H9 (cell line): ENCODE measurements around the gene FA2H. TPM values are rescaled to one million over a fixed set of nuclear protein-coding genes. Genes with fewer than 3 reads are reported as not detected.

Source experiments
- DNase-seq: peaks from one replicate; pipeline ENCODE4 v3.0.0-alpha.2; 2017
- H2AFZ ChIP-seq: one replicate; pipeline ENCODE4 v1.6.1; 2013; ENCODE audit warnings: mild to moderate bottlenecking, low read length, control low read depth, moderate library complexity
- H2AK5ac ChIP-seq: 2 replicates; pipeline ENCODE4 v1.6.1; 2013; ENCODE audit warnings: low read length, control low read depth, mixed read lengths; ENCODE audit not compliant: insufficient read length
- H2BK120ac ChIP-seq: one replicate; pipeline ENCODE4 v1.6.1; 2013; ENCODE audit warnings: low read depth, mild to moderate bottlenecking, low read length, control low read depth, inconsistent platforms; ENCODE audit not compliant: poor library complexity, severe bottlenecking
- H2BK12ac ChIP-seq: 2 replicates; pipeline ENCODE4 v1.6.1; 2013; ENCODE audit warnings: low read length, control low read depth, mixed read lengths, low read depth; ENCODE audit not compliant: insufficient read length
- H2BK15ac ChIP-seq: 2 replicates; pipeline ENCODE4 v1.6.1; 2013; ENCODE audit warnings: low read depth, low read length, control low read depth
- H2BK20ac ChIP-seq: one replicate; pipeline ENCODE4 v1.6.1; 2013; ENCODE audit warnings: low read depth, mild to moderate bottlenecking, low read length, control low read depth, inconsistent platforms; ENCODE audit not compliant: poor library complexity, severe bottlenecking
- H2BK5ac ChIP-seq: 2 replicates; pipeline ENCODE4 v1.6.1; 2013; ENCODE audit warnings: low read length, control low read depth, mixed read lengths; ENCODE audit not compliant: insufficient read length
- H3K14ac ChIP-seq: 2 replicates; pipeline ENCODE4 v1.6.1; 2013; ENCODE audit warnings: low read length, control low read depth; ENCODE audit not compliant: insufficient read depth
- H3K18ac ChIP-seq: 2 replicates; pipeline ENCODE4 v1.6.1; 2013; ENCODE audit warnings: low read depth, mild to moderate bottlenecking, mixed read lengths, low read length, control low read depth; ENCODE audit not compliant: insufficient read length
- H3K23ac ChIP-seq: 2 replicates; pipeline ENCODE4 v1.6.1; 2013; ENCODE audit warnings: low read length, control low read depth, mixed read lengths, low read depth; ENCODE audit not compliant: insufficient read length
- H3K23me2 ChIP-seq: 2 replicates; pipeline ENCODE4 v1.6.1; 2013; ENCODE audit warnings: low read depth, mild to moderate bottlenecking, mixed read lengths, low read length, control low read depth; ENCODE audit not compliant: insufficient read length, poor library complexity, severe bottlenecking
- H3K27ac ChIP-seq: 2 replicates; pipeline ENCODE4 v1.5.1; 2013; ENCODE audit warnings: low read length, control low read depth, mixed read lengths, low read depth; ENCODE audit not compliant: insufficient read length
- H3K27me3 ChIP-seq: 2 replicates; pipeline ENCODE4 v1.6.1; 2013; ENCODE audit warnings: low read length, control low read depth, inconsistent platforms; ENCODE audit not compliant: insufficient read depth
- H3K4ac ChIP-seq: 2 replicates; pipeline ENCODE4 v1.6.1; 2013; ENCODE audit warnings: low read depth, mild to moderate bottlenecking, control low read depth, inconsistent platforms, low read length, moderate library complexity
- H3K4me1 ChIP-seq: 2 replicates; pipeline ENCODE4 v1.6.1; 2013; ENCODE audit warnings: low read length, control low read depth, inconsistent platforms; ENCODE audit not compliant: insufficient read depth
- H3K4me2 ChIP-seq: 2 replicates; pipeline ENCODE4 v1.6.1; 2013; ENCODE audit warnings: low read length, control low read depth, mixed read lengths; ENCODE audit not compliant: insufficient read length, insufficient read depth
- H3K56ac ChIP-seq: 2 replicates; pipeline ENCODE4 v1.6.1; 2013; ENCODE audit warnings: low read depth, mild to moderate bottlenecking, mixed read lengths, low read length, control low read depth; ENCODE audit not compliant: insufficient read length
- H3K79me1 ChIP-seq: 2 replicates; pipeline ENCODE4 v1.6.1; 2013; ENCODE audit warnings: low read depth, mild to moderate bottlenecking, moderate library complexity, low read length, control low read depth, inconsistent platforms; ENCODE audit not compliant: insufficient read depth, poor library complexity, severe bottlenecking
- H3K79me2 ChIP-seq: 2 replicates; pipeline ENCODE4 v1.6.1; 2013; ENCODE audit warnings: low read length, control low read depth, inconsistent platforms; ENCODE audit not compliant: insufficient read depth
- H3K9ac ChIP-seq: 2 replicates; pipeline ENCODE4 v1.6.1; 2013; ENCODE audit warnings: low read length, control low read depth, mixed read lengths; ENCODE audit not compliant: insufficient read length; ENCODE audit errors: extremely low read depth
- H3K9me3 ChIP-seq: one replicate; pipeline ENCODE4 v1.6.1; 2013; ENCODE audit warnings: low read depth, low read length, inconsistent platforms; ENCODE audit not compliant: control insufficient read depth
- H3T11ph ChIP-seq: one replicate; pipeline ENCODE4 v1.6.1; 2013; ENCODE audit warnings: mild to moderate bottlenecking, low read length, control low read depth, inconsistent platforms
- H4K20me1 ChIP-seq: one replicate; pipeline ENCODE4 v1.6.1; 2013; ENCODE audit not compliant: control insufficient read depth, insufficient read length, insufficient read depth
- H4K5ac ChIP-seq: 2 replicates; pipeline ENCODE4 v1.6.1; 2013; ENCODE audit warnings: low read depth, mild to moderate bottlenecking, mixed read lengths, low read length, control low read depth; ENCODE audit not compliant: insufficient read length
- H4K8ac ChIP-seq: replicated peaks from 2 replicates; pipeline ENCODE4 v1.6.1; 2013; ENCODE audit warnings: low read length, control low read depth, mixed read lengths, low read depth; ENCODE audit not compliant: insufficient read length
- H4K91ac ChIP-seq: 2 replicates; pipeline ENCODE4 v1.6.1; 2013; ENCODE audit warnings: low read depth, mild to moderate bottlenecking, moderate library complexity, mixed read lengths, low read length, control low read depth; ENCODE audit not compliant: insufficient read length
- H3K27ac Mint-ChIP-seq, 3 experiments: 2 replicates in 2 of 3; 3 replicates in 1 of 3; pipeline ENCODE4 v1.8.0; 2020 to 2021; ENCODE audit warnings: mixed read lengths in 3 of 3, mild to moderate bottlenecking in 1 of 3, moderate library complexity in 1 of 3
- H3K27me3 Mint-ChIP-seq: 2 replicates; pipeline ENCODE4 v1.8.0; 2021; ENCODE audit warnings: low read depth, mild to moderate bottlenecking, moderate library complexity, mixed read lengths
- H3K36me3 Mint-ChIP-seq, 3 experiments: 2 replicates in 2 of 3; 3 replicates in 1 of 3; pipeline ENCODE4 v1.8.0; 2020 to 2021; ENCODE audit warnings: low read depth in 3 of 3, mixed read lengths in 3 of 3; ENCODE audit not compliant: insufficient read depth in 1 of 3
- H3K4me1 Mint-ChIP-seq, 2 experiments: 2 replicates each; pipeline ENCODE4 v1.8.0; 2020; ENCODE audit warnings: mixed read lengths in 2 of 2
- H3K4me3 Mint-ChIP-seq, 2 experiments: 2 replicates in 1 of 2; 3 replicates in 1 of 2; pipeline ENCODE4 v1.8.0; 2020 to 2021; ENCODE audit warnings: mild to moderate bottlenecking in 2 of 2, mixed read lengths in 2 of 2, moderate library complexity in 1 of 2
- H3K9me3 Mint-ChIP-seq, 2 experiments: 2 replicates in 1 of 2; 3 replicates in 1 of 2; pipeline ENCODE4 v1.8.0; 2020; ENCODE audit warnings: mild to moderate bottlenecking in 2 of 2, mixed read lengths in 2 of 2, moderate library complexity in 1 of 2
- CTCF ChIP-seq: fragments of 200-600 bp; sonication (generic); conservative IDR thresholded peaks from 3 replicates; pipeline ENCODE4 v1.8.0; 2021; ENCODE audit warnings: antibody characterized with exemption, mild to moderate bottlenecking
- WGBS: extraction: QIAGEN DNeasy Blood & Tissue Kit; methylation state at CpG from one replicate; pipeline ENCODE4 v1.1.7; 2013; ENCODE audit warnings: missing lambda C conversion rate, low lambda C conversion rate, mixed read lengths; ENCODE audit not compliant: insufficient read length; ENCODE audit errors: extremely low coverage; 5-methylcytosine and 5-hydroxymethylcytosine counted together
- total RNA-seq: library from RNA; stranded (reverse); gene quantifications from 2 replicates; pipeline ENCODE4 v1.2.1, GENCODE V29; 2021

The FA2H gene
- total RNA-seq, 1 experiment from 2014 or later, result 25.1 TPM

DNA sequence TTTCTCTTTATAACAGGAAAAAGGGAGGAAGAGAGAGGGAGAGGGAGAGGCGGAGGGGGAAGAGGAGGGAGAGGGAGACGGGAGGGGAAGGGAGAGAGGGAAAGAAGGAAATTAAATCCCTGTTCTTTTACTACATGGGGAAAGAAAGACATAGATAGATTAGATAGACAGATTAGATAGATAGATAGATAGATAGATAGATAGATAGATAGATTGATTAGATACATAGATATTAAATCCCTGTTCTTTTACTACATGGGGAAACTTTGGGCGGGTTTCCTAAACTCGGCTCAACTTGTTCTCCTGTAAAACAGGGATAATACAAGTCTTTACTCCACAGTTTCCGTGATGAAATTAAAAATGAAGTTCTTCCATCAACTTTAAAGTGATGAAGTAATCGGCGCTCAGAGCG is 108.6 kb downstream of the FA2H start:
- Histone ChIP-seq H3K18ac (no peak overlapping the region), H3K23me2 (peaks cover 12% of the 10 kb centered on the region), H4K91ac (no peak overlapping the region), H2BK5ac (no peak overlapping the region), H2BK12ac (no peak overlapping the region), H3K79me1 (no peaks in the 10 kb centered on the region), H3T11ph (no peak overlapping the region), H3K27ac (no peak overlapping the region), H3K23ac (no peak overlapping the region), H3K4me2 (peak overlapping the region; percentile 42), H2BK15ac (no peak overlapping the region), H3K27me3 (no peaks in the 10 kb centered on the region), H3K14ac (peak overlapping the region; percentile 94), H3K79me2 (peaks cover 18% of the 10 kb centered on the region; the same call in 1 of the 2 replicates), H2AK5ac (no peak overlapping the region), H3K9me3 (no peaks in the 10 kb centered on the region), H4K8ac (no peak overlapping the region), H2AFZ (no peak overlapping the region), H3K4ac (no peak overlapping the region), H2BK20ac (no peak overlapping the region), H4K20me1 (no peaks in the 10 kb centered on the region), H2BK120ac (no peak overlapping the region), H4K5ac (no peak overlapping the region), H3K4me1 (no peaks in the 10 kb centered on the region; the same call in 1 of the 2 replicates), H3K9ac (peak overlapping the region; percentile 96), H3K56ac (no peak overlapping the region)
- H3K4me1 Mint-ChIP-seq, result peaks cover 12 to 21% of the 10 kb centered on the region in 2 experiments
- peak overlapping the region; percentile 89 to 96 for H3K4me3 Mint-ChIP-seq
- no peak for DNase-seq
- H3K27ac Mint-ChIP-seq, result peak overlapping the region in 1 of 3 experiments; percentile 87; a peak in 1 of 7 replicates
- H3K9me3 Mint-ChIP-seq, result peaks cover 5 to 11% of the 10 kb centered on the region in 2 experiments; a peak in 3 of 5 replicates
- no peaks in the 10 kb centered on the region; the same call in none of the 2 replicates for H3K27me3 Mint-ChIP-seq
- no CpG with 5 or more reads among the region's 8 CpGs for WGBS
- peaks cover 30 to 50% (median 48%) of the 10 kb centered on the region in 3 experiments for H3K36me3 Mint-ChIP-seq
- TF ChIP-seq CTCF, result no peak

Other genes with a start within 250 kb of the FA2H start
- gene GLG1, start 167.7 kb downstream of the FA2H start, total RNA-seq, result 133 and 135 TPM in 2 replicates
- 114 and 120 TPM in 2 replicates for gene RFWD3, start 107.9 kb downstream of the FA2H start, total RNA-seq
- gene MLKL, start 74.0 kb downstream of the FA2H start, total RNA-seq, result 0.37 and 0.42 TPM in 2 replicates
- 91.8 and 97.5 TPM in 2 replicates for gene WDR59, start 210.3 kb upstream of the FA2H start, total RNA-seq
- gene ZNRF1, start 224.2 kb upstream of the FA2H start, total RNA-seq, result 48.7 and 49.6 TPM in 2 replicates